ENCODE results near the gene DTWD2.

Gene DTWD2

DNA sequence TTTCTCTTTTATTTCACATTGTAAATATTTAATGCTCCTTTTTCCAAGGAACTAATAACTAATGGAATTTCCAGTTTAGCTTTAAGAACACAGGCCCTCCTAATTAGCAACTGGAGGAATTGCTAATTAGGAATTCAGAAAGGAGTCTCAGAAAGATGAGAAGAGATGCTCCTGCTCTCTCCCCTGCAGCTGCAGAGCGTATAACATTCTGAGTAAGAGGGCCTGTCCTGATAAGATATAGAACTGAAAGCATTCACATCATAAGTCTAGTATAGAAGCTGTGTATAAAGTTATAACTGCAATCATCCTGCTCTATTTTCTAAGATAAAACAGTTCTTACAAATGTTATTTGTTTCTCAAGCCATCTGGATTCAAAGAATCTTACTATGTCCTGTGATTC lies 83.2 kb downstream of the DTWD2 start:
- H3K27me3 ChIP-seq (ENCODE audit: insufficient read depth, low read length, poor library complexity) = no peaks in the 10 kb centered on the region
- H2BK5ac ChIP-seq (ENCODE audit: low read length) = no peak overlapping the region
- H3K18ac ChIP-seq (ENCODE audit: low read length) = no peak overlapping the region
- no peak for DNase-seq
- H4K8ac ChIP-seq (ENCODE audit: low read depth, low read length) = no peak overlapping the region
- no peak overlapping the region for H2AK5ac ChIP-seq (ENCODE audit: low read length)
- no peak overlapping the region for H3K23ac ChIP-seq (ENCODE audit: low read length)
- no CpG with 5 or more reads among the region's 1 CpG for WGBS (ENCODE audit: extremely low coverage, insufficient coverage, low lambda C conversion rate)
- H3K4me1 ChIP-seq (ENCODE audit: control insufficient read depth, low read depth, low read length) = no peaks in the 10 kb centered on the region
- H3K4me2 ChIP-seq (ENCODE audit: low read length) = no peak overlapping the region
- no peak overlapping the region for H3K56ac ChIP-seq (ENCODE audit: low read length)
- no peaks in the 10 kb centered on the region for H3K36me3 ChIP-seq (ENCODE audit: control insufficient read depth, insufficient read depth, low read length)
- H3K27ac ChIP-seq (ENCODE audit: low read depth, low read length) = no peak overlapping the region
- no peak overlapping the region for H4K5ac ChIP-seq (ENCODE audit: low read length)
- H3K4me3 ChIP-seq (ENCODE audit: low read length) = no peak overlapping the region
- no peak overlapping the region for H3K4ac ChIP-seq (ENCODE audit: low read depth, low read length)
- no peak overlapping the region for H2BK15ac ChIP-seq (replicated peaks; ENCODE audit: low read depth)
- no peaks in the 10 kb centered on the region for H3K79me2 ChIP-seq (ENCODE audit: control insufficient read depth, insufficient read depth, low read length)
- H3K79me1 ChIP-seq (ENCODE audit: low read length) = peaks cover 2% of the 10 kb centered on the region
- H3K9ac ChIP-seq (ENCODE audit: low read length) = no peak overlapping the region
- H2BK120ac ChIP-seq (ENCODE audit: low read depth, low read length) = no peak overlapping the region

DNA sequence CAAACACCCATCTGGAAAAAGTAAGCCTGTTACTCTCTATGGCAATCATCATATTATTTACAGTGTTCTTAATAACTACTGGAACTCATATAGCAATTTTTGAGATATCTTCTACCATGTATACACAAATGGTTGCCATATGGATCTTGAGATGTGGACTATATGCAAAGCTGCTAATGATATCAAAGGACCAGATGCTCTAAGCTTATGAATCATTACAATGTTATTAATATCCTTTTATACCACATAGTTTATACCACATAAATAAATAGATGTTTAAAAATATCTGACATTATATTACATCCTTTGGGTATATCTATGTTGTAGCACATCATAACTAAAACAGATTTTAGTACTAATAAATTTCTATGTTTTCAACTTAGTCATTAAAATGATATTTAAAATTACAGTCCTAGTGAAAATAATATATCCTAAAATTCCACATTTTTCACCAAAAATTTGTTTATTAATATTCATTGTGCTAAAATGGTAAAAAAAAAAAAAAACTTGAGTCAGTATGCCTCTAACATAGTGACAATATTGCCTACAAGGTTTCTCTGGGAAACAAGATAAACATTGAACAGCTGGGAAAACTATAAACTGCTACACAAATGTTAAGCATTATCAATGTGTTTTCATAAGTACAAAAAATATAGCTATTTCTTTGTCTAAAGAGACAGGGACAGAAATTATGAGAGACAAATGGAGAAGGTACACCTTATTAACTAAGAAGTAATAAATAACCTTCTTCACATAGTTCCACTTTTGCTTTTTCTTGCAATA lies 85.5 kb downstream of the DTWD2 start:
- Histone ChIP-seq H3K9ac (ENCODE audit: low read length) (no peak overlapping the region), H2BK5ac (ENCODE audit: low read length) (no peak overlapping the region), H4K8ac (ENCODE audit: low read depth, low read length) (no peak overlapping the region), H4K5ac (ENCODE audit: low read length) (no peak overlapping the region), H3K56ac (ENCODE audit: low read length) (no peak overlapping the region), H2BK15ac (replicated peaks; ENCODE audit: low read depth) (no peak overlapping the region), H3K79me2 (ENCODE audit: control insufficient read depth, insufficient read depth, low read length) (no peaks in the 10 kb centered on the region), H3K4ac (ENCODE audit: low read depth, low read length) (no peak overlapping the region), H3K4me1 (ENCODE audit: control insufficient read depth, low read depth, low read length) (no peaks in the 10 kb centered on the region), H3K18ac (ENCODE audit: low read length) (no peak overlapping the region), H3K4me2 (ENCODE audit: low read length) (no peak overlapping the region), H2BK120ac (ENCODE audit: low read depth, low read length) (no peak overlapping the region), H3K27ac (ENCODE audit: low read depth, low read length) (no peak overlapping the region), H3K27me3 (ENCODE audit: insufficient read depth, low read length, poor library complexity) (no peaks in the 10 kb centered on the region), H3K79me1 (ENCODE audit: low read length) (no peaks in the 10 kb centered on the region), H3K36me3 (ENCODE audit: control insufficient read depth, insufficient read depth, low read length) (no peaks in the 10 kb centered on the region), H3K4me3 (ENCODE audit: low read length) (no peak overlapping the region), H2AK5ac (ENCODE audit: low read length) (no peak overlapping the region), H3K23ac (ENCODE audit: low read length) (no peak overlapping the region)
- no peak for DNase-seq

DNA sequence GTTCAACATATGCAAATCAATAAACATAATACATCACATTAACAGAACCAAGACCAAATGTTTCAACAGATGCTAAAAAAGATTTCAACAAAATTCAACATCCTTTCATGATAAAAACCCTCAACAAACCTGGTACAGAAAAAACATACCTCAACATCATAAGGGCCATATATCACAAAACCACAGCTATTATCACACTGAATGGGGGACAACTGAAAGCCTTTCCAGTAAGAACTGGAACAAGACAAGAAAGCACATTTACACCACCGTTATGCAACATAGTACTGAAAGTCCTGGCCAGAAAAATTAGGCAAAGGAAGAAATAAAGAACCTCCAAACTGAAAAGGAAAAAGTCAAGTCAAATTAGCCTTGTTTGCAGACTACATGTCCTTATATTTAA lies 93.6 kb downstream of the DTWD2 start:
- DNase-seq = no peak
- no CpG with 5 or more reads among the region's 1 CpG for WGBS (ENCODE audit: extremely low coverage, insufficient coverage, low lambda C conversion rate)
- no peak overlapping the region for H3K23ac ChIP-seq (ENCODE audit: low read length)
- no peak overlapping the region for H3K27ac ChIP-seq (ENCODE audit: low read depth, low read length)
- H3K9ac ChIP-seq (ENCODE audit: low read length) = no peak overlapping the region
- H3K36me3 ChIP-seq (ENCODE audit: control insufficient read depth, insufficient read depth, low read length) = peaks cover 1% of the 10 kb centered on the region
- H3K4me2 ChIP-seq (ENCODE audit: low read length) = no peak overlapping the region
- no peak overlapping the region for H4K8ac ChIP-seq (ENCODE audit: low read depth, low read length)
- H2BK5ac ChIP-seq (ENCODE audit: low read length) = no peak overlapping the region
- H4K5ac ChIP-seq (ENCODE audit: low read length) = no peak overlapping the region
- H3K4me1 ChIP-seq (ENCODE audit: control insufficient read depth, low read depth, low read length) = no peaks in the 10 kb centered on the region
- no peak overlapping the region for H3K56ac ChIP-seq (ENCODE audit: low read length)
- no peak overlapping the region for H2BK15ac ChIP-seq (replicated peaks; ENCODE audit: low read depth)
- no peak overlapping the region for H3K4me3 ChIP-seq (ENCODE audit: low read length)
- no peak overlapping the region for H2BK120ac ChIP-seq (ENCODE audit: low read depth, low read length)
- no peaks in the 10 kb centered on the region for H3K79me1 ChIP-seq (ENCODE audit: low read length)
- H3K18ac ChIP-seq (ENCODE audit: low read length) = no peak overlapping the region
- H2AK5ac ChIP-seq (ENCODE audit: low read length) = no peak overlapping the region
- H3K27me3 ChIP-seq (ENCODE audit: insufficient read depth, low read length, poor library complexity) = no peaks in the 10 kb centered on the region
- no peak overlapping the region for H3K4ac ChIP-seq (ENCODE audit: low read depth, low read length)
- peaks cover 2% of the 10 kb centered on the region for H3K79me2 ChIP-seq (ENCODE audit: control insufficient read depth, insufficient read depth, low read length)

DNA sequence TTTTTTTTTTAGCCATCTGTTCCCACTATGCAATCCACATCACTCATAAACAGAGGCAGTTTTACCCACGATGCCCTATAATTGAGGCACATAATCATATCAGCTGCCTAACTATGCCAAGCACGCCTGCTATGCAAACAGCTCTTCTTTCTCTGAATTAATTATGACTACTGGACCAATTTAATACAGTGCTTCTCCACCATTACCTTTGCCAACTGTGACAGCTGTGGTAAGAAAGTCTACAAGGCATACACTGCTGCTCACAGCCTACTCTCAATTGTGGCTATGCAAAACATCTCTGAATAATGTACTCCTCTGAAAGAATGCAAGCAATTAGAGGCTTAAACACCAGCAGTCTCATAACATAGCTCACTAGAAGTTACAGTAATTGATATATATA lies 97.1 kb downstream of the DTWD2 start:
- no peak for DNase-seq
- no peak overlapping the region for H4K8ac ChIP-seq (ENCODE audit: low read depth, low read length)
- H3K56ac ChIP-seq (ENCODE audit: low read length) = no peak overlapping the region
- H3K36me3 ChIP-seq (ENCODE audit: control insufficient read depth, insufficient read depth, low read length) = no peaks in the 10 kb centered on the region
- H3K4me3 ChIP-seq (ENCODE audit: low read length) = no peak overlapping the region
- H3K23ac ChIP-seq (ENCODE audit: low read length) = no peak overlapping the region
- H2BK120ac ChIP-seq (ENCODE audit: low read depth, low read length) = no peak overlapping the region
- H3K9ac ChIP-seq (ENCODE audit: low read length) = no peak overlapping the region
- H3K27ac ChIP-seq (ENCODE audit: low read depth, low read length) = no peak overlapping the region
- no peaks in the 10 kb centered on the region for H3K4me1 ChIP-seq (ENCODE audit: control insufficient read depth, low read depth, low read length)
- H3K27me3 ChIP-seq (ENCODE audit: insufficient read depth, low read length, poor library complexity) = no peaks in the 10 kb centered on the region
- H2AK5ac ChIP-seq (ENCODE audit: low read length) = no peak overlapping the region
- no peak overlapping the region for H4K5ac ChIP-seq (ENCODE audit: low read length)
- H3K79me1 ChIP-seq (ENCODE audit: low read length) = no peaks in the 10 kb centered on the region
- H2BK5ac ChIP-seq (ENCODE audit: low read length) = no peak overlapping the region
- no peak overlapping the region for H2BK15ac ChIP-seq (replicated peaks; ENCODE audit: low read depth)
- no peak overlapping the region for H3K4ac ChIP-seq (ENCODE audit: low read depth, low read length)
- H3K18ac ChIP-seq (ENCODE audit: low read length) = no peak overlapping the region
- no CpG with 5 or more reads among the region's 2 CpGs for WGBS (ENCODE audit: extremely low coverage, insufficient coverage, low lambda C conversion rate)
- H3K4me2 ChIP-seq (ENCODE audit: low read length) = no peak overlapping the region
- H3K79me2 ChIP-seq (ENCODE audit: control insufficient read depth, insufficient read depth, low read length) = peaks cover 2% of the 10 kb centered on the region

DNA sequence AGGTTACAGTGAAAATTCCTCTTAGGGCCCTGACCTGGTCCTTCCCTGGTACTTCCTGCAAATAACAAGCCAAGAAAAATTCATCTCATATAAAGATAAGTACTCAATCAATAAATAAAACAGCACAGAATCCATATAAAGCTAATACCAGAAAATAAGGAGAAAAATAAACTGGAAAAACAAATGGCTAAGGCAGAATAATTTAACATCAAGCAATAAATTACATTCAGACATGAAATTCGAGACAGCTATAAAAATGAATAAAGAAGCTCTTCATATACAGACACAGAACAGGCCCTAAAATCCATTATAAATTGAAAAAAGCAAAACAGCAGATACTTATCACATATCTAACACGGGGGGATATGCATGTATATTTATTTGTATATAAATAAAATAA lies 99.2 kb downstream of the DTWD2 start:
- Histone ChIP-seq H3K4me3 (ENCODE audit: low read length) (no peak overlapping the region), H3K23ac (ENCODE audit: low read length) (no peak overlapping the region), H3K4ac (ENCODE audit: low read depth, low read length) (no peak overlapping the region), H3K4me1 (ENCODE audit: control insufficient read depth, low read depth, low read length) (no peaks in the 10 kb centered on the region), H2BK120ac (ENCODE audit: low read depth, low read length) (no peak overlapping the region), H3K27ac (ENCODE audit: low read depth, low read length) (no peak overlapping the region), H3K18ac (ENCODE audit: low read length) (no peak overlapping the region), H3K79me1 (ENCODE audit: low read length) (no peaks in the 10 kb centered on the region), H3K4me2 (ENCODE audit: low read length) (no peak overlapping the region), H2BK5ac (ENCODE audit: low read length) (no peak overlapping the region), H3K79me2 (ENCODE audit: control insufficient read depth, insufficient read depth, low read length) (peaks cover 2% of the 10 kb centered on the region), H2BK15ac (replicated peaks; ENCODE audit: low read depth) (no peak overlapping the region), H4K5ac (ENCODE audit: low read length) (no peak overlapping the region), H3K56ac (ENCODE audit: low read length) (no peak overlapping the region), H3K9ac (ENCODE audit: low read length) (no peak overlapping the region), H3K36me3 (ENCODE audit: control insufficient read depth, insufficient read depth, low read length) (no peaks in the 10 kb centered on the region), H4K8ac (ENCODE audit: low read depth, low read length) (no peak overlapping the region), H2AK5ac (ENCODE audit: low read length) (no peak overlapping the region), H3K27me3 (ENCODE audit: insufficient read depth, low read length, poor library complexity) (no peaks in the 10 kb centered on the region)
- DNase-seq = no peak
- no CpG with 5 or more reads among the region's 2 CpGs for WGBS (ENCODE audit: extremely low coverage, insufficient coverage, low lambda C conversion rate)

DNA sequence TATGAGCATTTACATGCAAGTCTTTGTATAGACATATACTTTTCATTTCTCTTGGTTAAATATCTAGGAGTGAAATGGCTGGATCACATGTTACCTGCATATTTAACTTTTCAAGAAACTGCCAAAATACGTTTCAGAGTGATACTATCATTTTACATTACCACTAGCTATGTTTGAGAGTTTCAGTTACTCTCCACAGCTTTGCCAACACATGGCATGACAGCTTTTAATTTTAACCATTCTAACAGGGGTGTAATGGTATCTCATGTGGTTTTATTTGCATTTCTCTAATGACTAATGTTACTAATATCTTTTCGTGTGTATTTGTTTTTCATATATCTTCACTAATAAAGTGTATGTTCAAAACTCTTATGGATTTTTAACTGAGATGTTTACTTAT lies 99.8 kb downstream of the DTWD2 start:
- no CpG with 5 or more reads among the region's 2 CpGs for WGBS (ENCODE audit: extremely low coverage, insufficient coverage, low lambda C conversion rate)

More for the DNA sequence above, 99.8 kb downstream of the DTWD2 start:
- no peak overlapping the region for H3K56ac ChIP-seq (ENCODE audit: low read length)
- no peak overlapping the region for H2BK15ac ChIP-seq (replicated peaks; ENCODE audit: low read depth)
- no peaks in the 10 kb centered on the region for H3K79me1 ChIP-seq (ENCODE audit: low read length)
- H3K36me3 ChIP-seq (ENCODE audit: control insufficient read depth, insufficient read depth, low read length) = no peaks in the 10 kb centered on the region
- H3K27me3 ChIP-seq (ENCODE audit: insufficient read depth, low read length, poor library complexity) = no peaks in the 10 kb centered on the region
- no peak overlapping the region for H3K9ac ChIP-seq (ENCODE audit: low read length)
- H3K4me2 ChIP-seq (ENCODE audit: low read length) = no peak overlapping the region
- no peak overlapping the region for H3K23ac ChIP-seq (ENCODE audit: low read length)
- H3K27ac ChIP-seq (ENCODE audit: low read depth, low read length) = no peak overlapping the region
- no peaks in the 10 kb centered on the region for H3K4me1 ChIP-seq (ENCODE audit: control insufficient read depth, low read depth, low read length)
- no peak overlapping the region for H2AK5ac ChIP-seq (ENCODE audit: low read length)
- no peak overlapping the region for H2BK120ac ChIP-seq (ENCODE audit: low read depth, low read length)
- H3K4me3 ChIP-seq (ENCODE audit: low read length) = no peak overlapping the region
- no peak overlapping the region for H3K18ac ChIP-seq (ENCODE audit: low read length)
- DNase-seq = no peak
- no peak overlapping the region for H4K5ac ChIP-seq (ENCODE audit: low read length)
- H2BK5ac ChIP-seq (ENCODE audit: low read length) = no peak overlapping the region
- H4K8ac ChIP-seq (ENCODE audit: low read depth, low read length) = no peak overlapping the region
- H3K79me2 ChIP-seq (ENCODE audit: control insufficient read depth, insufficient read depth, low read length) = peaks cover 1% of the 10 kb centered on the region
- H3K4ac ChIP-seq (ENCODE audit: low read depth, low read length) = no peak overlapping the region

Measured in mesendoderm (in vitro differentiated cells).